OCI-LY7 (cell line): ENCODE measurements around the gene NACC2. TPM values are rescaled to one million over a fixed set of nuclear protein-coding genes. Genes with fewer than 3 reads are reported as not detected.
"Not testable (repeated sequence)": the region's sequence is repeated elsewhere in the genome, so short reads cannot be mapped to it uniquely, and the experiment has no call there.

ENCODE experiments used
- BruUV-seq: library from RNA; stranded (reverse); fragments of 400-500 nt; replicated peaks from 2 replicates; lab custom pipeline; 2021; lab: Mats Ljungman, UMichigan
- CTCF ChIA-PET: fragments of 300-600 bp; sonication (Branson Sonifier 250); formaldehyde crosslinking; loops from one replicate; lab custom pipeline; 2022; ENCODE audit warnings: antibody characterized with exemption; ENCODE audit not compliant: unreplicated experiment; lab: Charles Lee
- POLR2A ChIA-PET: fragments of 300-600 bp; sonication (Branson Sonifier 250); formaldehyde crosslinking; loops from one replicate; lab custom pipeline; 2022; ENCODE audit warnings: antibody characterized with exemption; lab: Charles Lee
- DNase-seq: peaks from one replicate; pipeline ENCODE4 v3.0.0-alpha.2; 2015; ENCODE audit warnings: low spot score
- H2AFZ ChIP-seq: fragments of 200-600 bp; sonication (generic), shearing (Covaris generic); 2 replicates; pipeline ENCODE4 v1.6.1; 2014; ENCODE audit warnings: mild to moderate bottlenecking, antibody characterized with exemption, low read length, moderate library complexity
- H3K27ac ChIP-seq: fragments of 200-600 bp; sonication (generic); 2 replicates; pipeline ENCODE4 v1.5.1; 2014; ENCODE audit warnings: mixed run types, low read depth, mild to moderate bottlenecking, moderate library complexity, low read length, inconsistent platforms; ENCODE audit not compliant: poor library complexity, severe bottlenecking
- H3K36me3 ChIP-seq: fragments of 200-600 bp; sonication (generic); 2 replicates; pipeline ENCODE4 v1.6.1; 2014; ENCODE audit warnings: mild to moderate bottlenecking, antibody characterized with exemption, low read length, moderate library complexity, mixed read lengths; ENCODE audit not compliant: insufficient read depth
- H3K4me1 ChIP-seq: fragments of 200-600 bp; sonication (generic); 2 replicates; pipeline ENCODE4 v1.5.1; 2014; ENCODE audit warnings: mild to moderate bottlenecking, low read length; ENCODE audit not compliant: insufficient read depth, poor library complexity, severe bottlenecking
- H3K4me2 ChIP-seq: fragments of 200-600 bp; sonication (generic); 2 replicates; pipeline ENCODE4 v1.6.1; 2014; ENCODE audit warnings: mild to moderate bottlenecking, low read length
- H3K4me3 ChIP-seq: fragments of 200-600 bp; sonication (generic); 2 replicates; pipeline ENCODE4 v1.5.1; 2014; ENCODE audit warnings: mild to moderate bottlenecking, low read depth, low read length; ENCODE audit not compliant: poor library complexity, severe bottlenecking
- H3K79me2 ChIP-seq: fragments of 200-600 bp; sonication (generic); 2 replicates; pipeline ENCODE4 v1.6.1; 2016; ENCODE audit warnings: low read depth, mild to moderate bottlenecking, low read length, moderate library complexity, mixed read lengths; ENCODE audit not compliant: insufficient read depth
- H3K9me2 ChIP-seq: fragments of 200-600 bp; sonication (generic); 2 replicates; pipeline ENCODE4 v1.6.1; 2016; ENCODE audit warnings: mild to moderate bottlenecking, low read length, mixed read lengths; ENCODE audit not compliant: insufficient read depth
- H3K9me3 ChIP-seq: fragments of 200-600 bp; sonication (generic); 2 replicates; pipeline ENCODE4 v1.6.1; 2014; ENCODE audit warnings: mild to moderate bottlenecking, mixed run types, low read length, mixed read lengths
- H4K20me1 ChIP-seq: fragments of 200-600 bp; sonication (generic); 2 replicates; pipeline ENCODE4 v1.6.1; 2014; ENCODE audit warnings: mild to moderate bottlenecking, antibody characterized with exemption, low read length, moderate library complexity, mixed read lengths; ENCODE audit not compliant: insufficient read depth
- CTCF ChIP-seq: fragments of 200-600 bp; sonication (generic); conservative IDR thresholded peaks from 2 replicates; pipeline ENCODE4 v1.5.1; 2014; ENCODE audit warnings: mild to moderate bottlenecking, antibody characterized with exemption, low read length, moderate library complexity, mixed read lengths
- EZH2phosphoT487 ChIP-seq: fragments of 200-600 bp; sonication (generic); IDR thresholded peaks from 2 replicates; pipeline ENCODE4 v1.6.1; 2018; ENCODE audit warnings: low read depth, borderline replicate concordance, mild to moderate bottlenecking, mixed run types, antibody characterized with exemption, low read length, moderate library complexity, mixed read lengths
- intact Hi-C: fragments of 100-400 bp; cut with micrococcal nuclease; formaldehyde crosslinking; loops from one replicate; pipeline ENCODE4 v1.10.0; 2022; ENCODE audit not compliant: unreplicated experiment
- total RNA-seq, 2 experiments: library from RNA; depleted of rRNA in 1 of 2; stranded (reverse); fragments of >200 nt in 1 of 2; shearing (Covaris generic) in 1 of 2; gene quantifications; 2 replicates each; pipeline ENCODE4 v1.2.3, GENCODE V29; 2014 to 2022

The NACC2 gene
- total RNA-seq, 2 experiments from 2014 or later, result 0.38 to 0.72 TPM

- DNase-seq, result no peak
- TF ChIP-seq EZH2phosphoT487 (no peak), CTCF (no peak)
- no peaks in the 10 kb centered on the region for H4K20me1 ChIP-seq
- H3K27ac ChIP-seq, result no peak overlapping the region
- H3K9me2 ChIP-seq, result no peaks in the 10 kb centered on the region
- ChIA-PET CTCF (no interaction called here), POLR2A (no interaction called here)
- H3K4me2 ChIP-seq, result no peak overlapping the region
- H3K36me3 ChIP-seq, result no peaks in the 10 kb centered on the region
- H2AFZ ChIP-seq, result no peak overlapping the region
- H3K4me1 ChIP-seq, result no peaks in the 10 kb centered on the region
- no peaks in the 10 kb centered on the region for H3K79me2 ChIP-seq
- BruUV-seq, result no TSS peak
- intact Hi-C loops, result no loop called here
- no peak overlapping the region for H3K4me3 ChIP-seq
- H3K9me3 ChIP-seq, result peaks cover 9% of the 10 kb centered on the region; the same call in 1 of the 2 replicates
These were observed 65.5 kb downstream of the NACC2 start for GRCh38 chr9:136029556-136029955.

GRCh38 chr9:136028760-136029470 is 66.2 kb downstream of the NACC2 start:
- TF ChIP-seq CTCF, result no peak
- CTCF ChIA-PET, result no interaction called here
- POLR2A ChIA-PET, result no interaction called here

GRCh38 chr9:136026943-136027289 is 68.2 kb downstream of the NACC2 start:
- H3K4me1 ChIP-seq, BruUV-seq, H3K36me3 ChIP-seq, H3K4me2 ChIP-seq, H3K79me2 ChIP-seq, CTCF ChIA-PET, DNase-seq, H3K27ac ChIP-seq, H4K20me1 ChIP-seq, H3K4me3 ChIP-seq, H3K9me3 ChIP-seq, H3K9me2 ChIP-seq, H2AFZ ChIP-seq, intact Hi-C loops: not testable (repeated sequence)
- POLR2A ChIA-PET, result interaction anchor here (0.7 kb wide), 1 partner anchor 12 kb away, joined by 3 read pairs; no protein-coding TSS in a partner anchor

More at GRCh38 chr9:136028760-136029470, 66.2 kb downstream of the NACC2 start:
- intact Hi-C loops, result no loop called here
- no peak overlapping the region for H3K27ac ChIP-seq
- no TSS peak for BruUV-seq
- H3K79me2 ChIP-seq, result no peaks in the 10 kb centered on the region
- no peaks in the 10 kb centered on the region for H3K4me1 ChIP-seq
- no peaks in the 10 kb centered on the region for H4K20me1 ChIP-seq
- no peaks in the 10 kb centered on the region for H3K36me3 ChIP-seq
- H2AFZ ChIP-seq, result no peak overlapping the region
- H3K9me3 ChIP-seq, result peaks cover 9% of the 10 kb centered on the region; the same call in 1 of the 2 replicates
- no peak for DNase-seq
- no peaks in the 10 kb centered on the region for H3K9me2 ChIP-seq
- no peak overlapping the region for H3K4me2 ChIP-seq
- no peak overlapping the region for H3K4me3 ChIP-seq
